A549 (cell line): ENCODE data around the gene FGGY.

Experiments used
- CHD2 ChIP-seq: fragments of 150-350 bp; IDR thresholded peaks from 2 replicates; pipeline ENCODE4 v1.6.1; 2014; ENCODE audit warnings: low read length; ENCODE audit not compliant: partially characterized antibody
- HOXB13 ChIP-seq: fragments of 250-450 bp; sonication (Bioruptor Pico); IDR thresholded peaks from 2 replicates; pipeline ENCODE4 v1.5.0; 2020; ENCODE audit warnings: low read depth, mild to moderate bottlenecking, moderate library complexity
- RNF2 ChIP-seq: fragments of 200-600 bp; sonication (generic); IDR thresholded peaks from 2 replicates; pipeline ENCODE4 v1.6.1; 2016; ENCODE audit warnings: low read depth, mild to moderate bottlenecking, antibody characterized with exemption, moderate library complexity, borderline replicate concordance
- TF ChIP-seq, protein P1 (sequence below): fragments of >200 bp; sonication (Bioruptor Twin); formaldehyde crosslinking; IDR thresholded peaks from 3 replicates; pipeline ENCODE4 v1.5.1; 2016

DNA sequence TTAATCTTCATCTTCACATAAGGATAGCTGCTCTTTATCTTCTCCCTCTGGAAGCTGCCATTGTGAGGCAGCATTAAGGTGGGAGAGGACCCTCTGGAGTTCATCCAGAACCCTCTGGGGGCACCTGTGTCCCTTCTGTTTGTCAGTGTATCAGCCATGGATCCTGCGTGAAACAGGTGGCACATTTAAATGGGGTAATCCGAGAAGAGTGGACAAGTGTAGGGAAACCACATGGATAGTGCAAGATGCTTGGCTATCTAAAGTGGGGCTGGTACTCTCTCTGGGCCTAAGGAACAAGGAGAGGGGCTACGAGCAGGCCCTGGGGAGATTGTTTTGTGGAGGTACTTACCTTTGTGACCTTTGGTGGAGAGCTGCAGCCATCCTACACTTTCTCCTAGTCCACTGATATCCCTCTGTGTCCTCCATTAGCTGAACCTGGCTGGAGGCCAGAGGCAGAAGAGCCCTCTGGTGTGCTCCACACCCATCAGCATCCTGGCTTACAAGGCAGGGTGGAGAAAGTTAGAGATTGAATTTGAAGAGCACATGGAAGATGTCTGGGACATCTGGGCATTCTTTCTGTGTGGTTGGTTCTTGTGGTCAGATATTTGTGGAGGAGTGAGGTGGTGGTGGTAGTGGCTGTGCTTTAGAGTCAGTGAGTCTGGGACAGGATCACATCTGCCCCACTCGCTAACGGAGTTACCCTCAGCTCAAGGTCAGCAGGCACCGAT is 117.7 kb downstream of the FGGY start:
- TF ChIP-seq, protein P1, sequence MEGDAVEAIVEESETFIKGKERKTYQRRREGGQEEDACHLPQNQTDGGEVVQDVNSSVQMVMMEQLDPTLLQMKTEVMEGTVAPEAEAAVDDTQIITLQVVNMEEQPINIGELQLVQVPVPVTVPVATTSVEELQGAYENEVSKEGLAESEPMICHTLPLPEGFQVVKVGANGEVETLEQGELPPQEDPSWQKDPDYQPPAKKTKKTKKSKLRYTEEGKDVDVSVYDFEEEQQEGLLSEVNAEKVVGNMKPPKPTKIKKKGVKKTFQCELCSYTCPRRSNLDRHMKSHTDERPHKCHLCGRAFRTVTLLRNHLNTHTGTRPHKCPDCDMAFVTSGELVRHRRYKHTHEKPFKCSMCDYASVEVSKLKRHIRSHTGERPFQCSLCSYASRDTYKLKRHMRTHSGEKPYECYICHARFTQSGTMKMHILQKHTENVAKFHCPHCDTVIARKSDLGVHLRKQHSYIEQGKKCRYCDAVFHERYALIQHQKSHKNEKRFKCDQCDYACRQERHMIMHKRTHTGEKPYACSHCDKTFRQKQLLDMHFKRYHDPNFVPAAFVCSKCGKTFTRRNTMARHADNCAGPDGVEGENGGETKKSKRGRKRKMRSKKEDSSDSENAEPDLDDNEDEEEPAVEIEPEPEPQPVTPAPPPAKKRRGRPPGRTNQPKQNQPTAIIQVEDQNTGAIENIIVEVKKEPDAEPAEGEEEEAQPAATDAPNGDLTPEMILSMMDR = no peak
- TF ChIP-seq HOXB13 (CRISPR knock-in tag) (no peak), CHD2 (no peak), RNF2 (no peak)
